ENCODE measurements around the gene ARTN.

ARTN gene, protein sequence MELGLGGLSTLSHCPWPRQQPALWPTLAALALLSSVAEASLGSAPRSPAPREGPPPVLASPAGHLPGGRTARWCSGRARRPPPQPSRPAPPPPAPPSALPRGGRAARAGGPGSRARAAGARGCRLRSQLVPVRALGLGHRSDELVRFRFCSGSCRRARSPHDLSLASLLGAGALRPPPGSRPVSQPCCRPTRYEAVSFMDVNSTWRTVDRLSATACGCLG

DNA sequence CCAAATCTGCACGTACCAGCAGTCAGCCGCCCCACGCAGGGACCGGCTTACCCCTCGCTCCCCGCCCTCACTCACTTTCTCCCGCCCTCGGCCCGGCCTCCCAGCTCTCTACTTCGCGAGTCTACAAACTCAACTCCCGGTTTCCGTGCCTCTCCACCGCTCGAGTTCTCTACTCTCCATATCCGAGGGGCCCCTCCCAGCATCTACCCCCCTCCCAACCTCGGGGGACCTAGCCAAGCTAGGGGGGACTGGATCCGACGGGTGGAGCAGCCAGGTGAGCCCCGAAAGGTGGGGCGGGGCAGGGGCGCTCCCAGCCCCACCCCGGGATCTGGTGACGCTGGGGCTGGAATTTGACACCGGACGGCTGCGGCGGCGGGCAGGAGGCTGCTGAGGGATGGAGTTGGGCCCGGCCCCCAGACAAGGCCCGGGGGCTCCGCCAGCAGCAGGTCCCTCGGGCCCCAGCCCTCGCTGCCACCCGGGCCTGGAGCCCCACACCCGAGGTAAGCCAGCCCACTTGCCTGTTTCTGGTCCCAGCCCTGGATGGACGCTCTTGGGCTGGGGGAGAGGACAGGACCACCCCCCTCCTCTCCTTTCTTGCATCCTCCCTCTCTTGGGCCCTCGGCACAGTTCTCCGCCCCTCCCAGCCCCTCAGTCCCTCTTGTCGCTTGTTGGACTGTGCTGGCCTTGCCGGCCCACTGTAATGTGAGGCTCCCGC is at the start of gene ARTN:
Gene ARTN, plus strand, starts transcription at position 416 of the 715 bp plus-strand sequence. CDS start 1,856 bp downstream, outside the sequence.
- DNase-seq, result no peak

DNA sequence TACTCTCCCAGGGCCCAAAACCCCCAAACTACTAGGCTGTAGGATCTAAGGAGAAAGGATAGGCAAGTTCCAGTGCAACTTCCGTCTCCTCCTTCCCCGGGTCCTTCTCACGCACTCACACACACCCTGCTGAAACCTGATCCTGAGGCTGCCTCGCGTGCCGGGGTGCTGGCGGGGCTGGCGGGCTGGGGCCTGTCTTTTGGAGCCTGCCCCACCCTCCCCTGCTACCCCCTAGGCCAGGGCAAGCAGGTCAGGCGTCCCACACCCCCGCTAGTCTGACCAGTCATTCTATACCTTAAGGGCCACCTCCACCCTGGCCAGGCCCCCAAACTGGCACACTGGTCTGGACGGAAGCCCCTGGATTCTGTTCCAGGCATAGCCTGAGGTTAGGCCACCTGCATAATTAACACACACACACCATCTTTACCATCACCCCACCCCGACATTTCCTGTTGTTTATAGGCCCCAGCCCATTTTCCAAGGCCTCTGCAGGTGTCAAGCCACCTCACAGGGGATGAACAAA is 48.3 kb upstream of the ARTN start:
- DNase-seq, result no peak

DNA sequence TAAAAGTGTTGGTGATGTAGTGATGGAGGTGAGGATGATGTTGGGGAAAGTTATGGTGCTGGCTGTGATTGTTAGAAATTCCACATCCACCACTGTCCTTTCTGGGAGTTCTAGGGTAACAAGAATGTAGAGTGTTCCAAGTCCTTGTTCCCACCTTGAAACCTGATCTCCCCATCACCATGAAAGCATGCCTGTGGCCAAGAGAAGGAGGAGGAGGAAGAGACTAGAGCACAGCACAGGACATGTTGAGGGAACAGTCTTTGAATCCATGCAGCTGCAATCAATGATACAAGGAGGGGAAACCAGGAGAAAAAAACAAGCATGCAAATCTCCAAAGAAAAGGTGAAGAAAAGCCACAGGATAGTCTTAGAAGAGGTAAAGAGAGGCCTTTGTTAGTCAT is 45.9 kb upstream of the ARTN start:
- DNase-seq, result no peak

DNA sequence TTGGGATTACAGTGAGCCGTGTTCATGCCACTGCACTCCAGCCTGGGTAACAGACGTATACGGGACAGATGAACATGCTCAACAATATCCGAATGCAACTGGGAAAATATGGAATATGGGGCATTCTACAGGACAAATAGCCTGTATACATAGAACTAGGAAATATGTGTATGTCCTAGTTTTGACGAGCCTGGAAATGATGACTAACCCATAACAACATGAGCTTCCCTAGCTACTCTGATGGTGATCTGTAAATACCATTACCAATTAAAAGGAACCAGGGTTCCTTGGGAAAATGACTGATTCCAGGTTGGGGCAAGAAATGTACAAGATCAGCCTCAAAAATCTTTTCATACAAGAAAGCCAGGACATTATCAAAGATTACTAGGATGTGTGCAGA is 42.8 kb upstream of the ARTN start:
- DNase-seq, result no peak

DNA sequence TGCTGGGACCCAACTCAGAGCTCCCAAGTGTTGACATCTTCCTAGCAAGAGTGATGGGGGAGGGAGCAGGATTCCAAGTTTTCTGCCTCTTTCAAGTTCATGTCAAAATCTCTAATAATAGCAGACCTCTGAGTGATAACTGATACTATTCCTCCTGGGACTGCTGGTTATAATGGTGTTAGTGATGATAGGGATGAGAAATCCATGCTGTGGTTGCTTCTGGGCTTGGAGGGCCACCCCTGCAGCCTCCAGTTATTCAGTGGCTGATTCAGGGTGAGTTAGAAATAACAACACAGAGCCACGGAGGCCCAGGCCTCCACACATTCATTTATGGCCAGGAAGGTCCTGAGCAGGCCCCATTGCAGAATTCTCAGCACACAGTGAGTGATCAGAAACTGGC is 40.6 kb upstream of the ARTN start:
- no peak for DNase-seq

DNA sequence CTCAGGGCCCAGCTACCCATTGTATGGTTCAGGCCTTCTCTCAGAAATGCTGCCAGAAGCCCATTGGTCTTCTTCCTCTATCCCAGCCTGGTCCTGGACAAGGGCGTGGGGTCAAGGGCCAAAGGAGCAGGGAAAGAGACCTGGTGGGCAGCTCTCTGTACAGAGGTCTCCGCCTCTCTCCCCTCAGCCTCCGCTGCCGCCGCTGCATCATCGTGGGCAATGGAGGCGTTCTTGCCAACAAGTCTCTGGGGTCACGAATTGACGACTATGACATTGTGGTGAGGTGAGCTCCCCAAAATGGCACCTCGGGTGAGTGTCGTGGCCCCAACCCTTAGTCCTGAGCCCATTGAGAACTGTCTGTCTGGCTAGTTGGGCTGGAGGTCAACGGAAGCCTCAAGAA is 34.6 kb upstream of the ARTN start:
- no peak for DNase-seq

DNA sequence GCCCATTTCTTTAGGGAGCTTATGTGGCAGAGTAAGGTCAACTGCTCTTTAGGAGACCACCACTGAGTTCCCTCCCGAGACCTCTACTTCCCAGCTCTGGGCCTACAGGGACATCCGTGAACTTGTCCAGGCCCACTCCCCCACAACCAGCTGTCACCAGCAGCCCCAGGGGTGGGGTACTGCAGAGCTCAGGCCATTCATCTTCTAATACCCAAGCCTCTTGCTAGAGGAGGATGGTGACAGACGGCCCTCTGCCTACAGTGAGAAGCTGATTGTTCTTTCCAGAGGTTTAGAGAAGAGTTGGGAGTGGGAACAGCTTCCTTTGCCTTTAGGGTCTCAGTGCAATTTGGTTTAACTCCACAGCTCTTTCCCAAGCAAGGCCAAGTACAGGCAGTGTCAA is 33.2 kb upstream of the ARTN start:
- DNase-seq, result no peak

DNA sequence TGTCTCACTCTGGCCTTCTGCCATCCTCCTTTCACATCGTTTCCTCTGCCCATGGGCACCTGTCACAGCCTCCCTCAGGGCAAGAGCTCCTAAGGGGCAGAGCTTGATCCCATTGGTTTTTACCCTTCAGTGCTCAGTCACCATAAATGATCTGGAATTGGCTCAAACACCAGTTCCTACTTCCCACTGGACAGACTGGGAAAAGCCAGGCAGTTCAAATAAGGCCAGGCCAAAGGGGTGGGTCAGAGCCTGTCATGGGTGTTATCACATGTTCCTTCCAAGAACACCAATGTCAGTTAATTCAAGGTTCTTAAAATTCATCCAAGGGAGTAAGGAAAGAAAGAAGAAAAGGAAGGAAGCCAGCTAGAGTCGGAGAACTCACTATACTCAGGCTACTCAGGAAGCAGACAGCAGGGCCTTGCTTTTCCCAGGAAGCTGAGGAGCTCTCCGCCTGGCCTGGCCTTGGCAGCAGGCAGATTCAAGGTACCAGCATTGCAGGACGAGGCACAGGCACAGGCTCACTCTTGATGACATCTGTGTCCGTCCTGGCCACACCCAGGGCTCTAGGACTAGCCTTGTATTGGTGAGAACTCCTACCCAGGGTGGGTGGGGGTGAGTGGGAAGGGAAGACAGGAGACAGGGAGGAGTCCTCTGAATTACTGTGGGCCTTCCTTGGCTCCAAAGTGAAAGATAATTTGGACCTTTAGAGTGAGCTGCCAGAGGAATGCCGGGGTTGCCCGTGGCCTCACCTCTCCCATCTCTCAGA is 32.2 kb upstream of the ARTN start:
- DNase-seq, result peak; percentile 27

DNA sequence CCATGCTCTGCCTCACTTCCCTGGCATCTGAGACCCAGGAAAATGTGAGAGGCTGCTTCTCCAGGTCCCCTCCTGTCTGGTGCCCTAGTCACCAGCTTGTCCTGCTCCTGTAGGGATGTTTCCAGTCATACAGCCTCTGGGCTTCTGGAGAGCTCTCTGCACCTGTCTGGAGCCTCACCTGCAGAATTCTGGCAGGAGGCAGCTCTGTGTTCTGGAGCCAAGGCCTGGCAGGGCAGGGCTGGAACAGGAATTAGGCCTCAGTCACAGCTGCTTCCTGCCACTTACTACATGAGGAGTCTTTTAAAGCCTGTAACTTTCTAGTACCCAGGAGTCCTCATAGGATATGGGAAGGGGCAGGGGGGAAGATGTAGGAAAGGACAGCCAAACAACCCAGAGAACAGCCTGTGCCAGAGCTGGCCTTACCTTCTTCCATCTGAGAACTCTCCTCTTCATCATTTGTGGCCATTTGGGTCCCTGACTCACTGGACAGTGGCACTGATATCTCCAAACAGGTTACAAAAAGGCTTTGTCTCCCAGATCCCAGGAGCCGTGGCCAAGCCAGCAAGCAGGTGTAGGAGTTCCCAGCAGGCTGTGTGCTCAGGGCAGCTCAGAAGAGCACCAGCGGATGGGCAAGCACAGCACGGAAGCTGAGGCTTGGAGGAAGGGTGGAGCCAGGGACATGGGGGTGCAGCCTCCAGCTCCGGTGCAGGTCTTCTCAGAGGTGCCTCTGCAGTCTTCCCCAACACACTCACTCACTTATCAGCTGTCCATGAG is 31.4 kb upstream of the ARTN start:
- no peak for DNase-seq

DNA sequence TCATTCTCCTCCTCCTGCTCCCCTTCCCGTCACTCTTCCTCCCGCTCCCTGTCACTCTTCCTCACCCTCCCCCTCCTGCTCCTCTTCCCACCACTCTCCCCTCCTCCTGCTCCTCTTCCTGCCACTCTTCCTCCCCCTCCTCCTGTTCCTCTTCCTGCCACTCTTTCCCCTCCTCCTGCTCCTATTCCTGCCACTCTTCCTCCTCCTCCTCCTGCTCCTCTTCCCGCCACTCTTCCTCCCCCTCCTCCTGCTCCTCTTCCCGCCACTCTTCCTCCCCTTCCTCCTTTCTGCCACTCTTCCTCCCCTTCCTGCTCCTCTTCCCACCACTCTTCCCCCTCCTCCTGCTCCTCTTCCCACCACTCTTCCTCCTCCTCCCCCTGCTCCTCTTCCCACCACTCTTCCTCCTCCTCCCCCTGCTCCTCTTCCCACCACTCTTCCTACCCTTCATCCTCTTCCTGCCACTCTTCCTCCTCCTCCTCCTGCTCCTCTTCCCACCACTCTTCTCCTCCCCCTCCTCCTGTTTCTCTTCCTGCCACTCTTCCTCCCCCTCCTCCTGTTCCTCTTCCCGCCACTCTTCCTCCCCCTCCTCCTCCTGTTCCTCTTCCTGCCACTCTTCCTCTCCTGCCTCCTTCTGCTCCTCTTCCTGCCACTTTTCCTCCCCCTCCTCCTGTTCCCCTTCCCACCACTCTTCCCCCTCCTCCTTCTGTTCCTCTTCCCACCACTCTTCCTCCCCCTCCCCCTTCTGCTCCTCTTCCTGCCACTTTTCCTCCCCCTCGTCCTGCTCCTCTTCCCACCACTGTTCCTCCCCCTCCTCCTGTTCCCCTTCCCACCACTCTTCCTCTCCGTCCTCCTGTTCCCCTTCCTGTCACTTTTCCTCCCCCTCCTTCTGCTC is 28.7 kb upstream of the ARTN start:
- DNase-seq, result no peak

DNA sequence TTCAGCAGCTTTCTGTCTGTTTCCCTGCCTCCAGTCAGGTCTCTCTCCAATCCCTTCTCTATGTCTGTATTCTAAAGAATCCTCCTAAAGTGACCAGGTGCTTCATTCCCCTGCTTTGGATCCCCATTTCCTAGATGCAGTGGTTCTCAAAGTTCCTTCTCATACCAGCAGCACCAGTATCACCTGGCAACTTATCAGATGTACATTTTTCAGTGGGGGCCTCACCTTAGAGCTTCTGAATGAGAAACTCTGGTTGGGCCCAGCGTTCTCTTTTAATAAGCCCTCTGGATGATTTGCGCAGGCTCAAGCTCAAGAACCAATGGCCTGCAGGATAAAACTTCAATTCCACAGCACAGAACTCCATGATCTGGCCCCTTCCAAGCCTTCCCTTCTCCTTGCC is 25.4 kb upstream of the ARTN start:
- DNase-seq, result no peak

DNA sequence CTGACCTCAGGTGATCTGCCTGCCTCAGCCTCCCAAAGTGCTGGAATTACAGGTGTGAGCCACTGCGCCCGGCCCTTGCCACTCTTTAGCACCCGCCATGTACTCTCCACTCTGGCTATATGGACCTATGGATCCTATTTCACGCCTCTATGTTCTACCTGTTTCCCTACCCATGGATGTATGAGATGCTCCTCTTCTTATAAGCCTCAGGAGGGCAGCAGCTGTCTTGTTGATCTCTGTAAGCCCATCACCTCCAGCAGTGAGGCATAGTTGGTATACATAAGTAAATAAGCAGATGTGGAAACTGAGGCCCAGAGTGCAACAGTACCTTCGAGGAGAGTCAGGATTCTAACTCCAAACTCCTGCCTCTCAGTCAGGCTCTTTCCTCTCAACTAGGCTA is 24.7 kb upstream of the ARTN start:
- DNase-seq, result no peak

DNA sequence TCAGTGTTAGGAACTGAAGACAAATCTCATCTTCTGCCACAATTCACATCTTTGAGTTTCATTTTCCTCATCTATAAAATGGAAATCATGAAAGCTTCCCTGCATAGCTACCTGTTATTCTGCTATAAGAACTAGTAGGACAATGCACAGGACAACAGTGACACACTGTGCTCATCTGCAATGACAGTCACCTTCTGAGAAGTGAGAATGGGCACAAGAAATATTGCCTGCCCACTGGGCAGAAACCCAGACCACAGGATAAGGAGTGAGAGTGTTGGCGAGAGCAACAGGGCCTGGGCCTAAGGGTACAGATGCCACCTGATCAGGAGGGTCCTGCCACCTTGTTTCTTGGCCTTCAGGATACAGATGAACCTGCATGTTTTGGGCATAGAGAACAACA is 23.3 kb upstream of the ARTN start:
- no peak for DNase-seq

DNA sequence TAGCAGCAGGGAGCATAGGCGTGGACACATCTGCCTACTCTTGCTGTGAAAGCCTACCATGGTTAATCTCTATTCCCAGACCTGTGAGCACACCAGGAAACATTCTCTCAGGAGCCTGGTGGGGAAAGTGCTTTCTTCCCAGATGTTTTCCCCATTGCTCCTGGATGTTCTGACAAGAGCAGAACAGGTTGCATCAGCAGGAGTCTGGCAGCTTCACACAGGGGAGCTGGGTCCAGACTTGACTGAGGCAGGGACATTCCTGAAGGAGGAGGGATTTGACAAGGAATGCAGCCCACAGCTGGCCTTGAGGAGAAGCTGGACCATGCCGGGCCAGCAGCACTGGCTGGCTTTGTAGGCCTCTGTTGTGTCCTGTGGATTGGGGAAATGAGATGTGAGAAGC is 21.0 kb upstream of the ARTN start:
- DNase-seq, result no peak

DNA sequence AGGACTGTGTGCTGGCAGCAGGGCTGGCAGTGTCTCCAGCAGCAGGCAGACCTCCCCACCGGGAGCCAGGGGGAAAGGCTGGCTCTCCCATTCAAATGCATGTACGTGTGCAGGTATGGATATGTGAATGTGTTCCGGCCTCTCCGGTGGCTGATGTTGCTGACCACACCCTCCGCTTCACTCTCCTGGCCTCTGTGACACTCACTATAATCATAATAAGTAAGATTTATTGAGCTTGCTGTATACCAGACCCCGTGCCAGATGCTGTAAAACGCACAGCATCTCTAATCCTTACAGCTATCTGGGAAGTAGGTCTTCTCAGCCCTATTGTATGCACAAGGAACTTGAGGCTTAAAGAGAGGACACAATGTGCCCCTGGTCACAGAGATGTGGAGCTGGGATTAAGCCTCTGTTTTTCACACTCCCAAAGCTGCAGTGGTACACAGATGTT is 20.5 kb upstream of the ARTN start:
- DNase-seq, result no peak

DNA sequence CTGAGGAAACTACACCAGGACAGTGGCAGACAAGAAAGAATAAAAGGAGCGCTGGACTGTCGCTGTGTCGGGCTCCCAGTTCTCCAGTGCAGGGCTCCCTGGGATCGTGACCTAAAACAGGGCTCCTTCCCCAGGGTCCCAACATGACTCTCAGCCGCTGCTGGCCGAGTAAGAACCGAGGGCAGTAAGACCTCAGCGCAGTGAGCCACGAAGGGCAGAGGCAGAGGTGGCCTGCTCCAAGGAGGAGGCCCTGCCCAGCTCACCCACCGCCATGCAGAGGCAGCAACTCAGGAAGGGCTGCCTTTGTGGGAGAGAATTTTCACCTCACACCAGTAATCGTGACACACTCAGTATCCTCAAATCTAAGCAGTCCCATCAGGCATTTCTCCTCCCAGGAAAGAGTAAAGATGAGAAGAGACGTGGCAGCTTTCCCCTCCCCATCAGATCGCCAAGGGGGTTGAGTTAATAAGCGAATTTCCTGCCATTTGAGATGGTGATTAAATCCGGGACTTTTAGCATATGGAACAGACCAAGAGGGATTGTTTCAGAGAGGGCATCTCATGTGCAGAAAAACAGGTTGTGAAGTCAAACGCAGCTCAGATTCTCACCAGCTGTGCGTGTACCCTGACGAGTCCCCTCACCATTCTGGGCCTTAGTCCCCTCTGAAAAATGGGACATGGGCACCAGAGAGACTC is 19.8 kb upstream of the ARTN start:
- DNase-seq, result no peak

DNA sequence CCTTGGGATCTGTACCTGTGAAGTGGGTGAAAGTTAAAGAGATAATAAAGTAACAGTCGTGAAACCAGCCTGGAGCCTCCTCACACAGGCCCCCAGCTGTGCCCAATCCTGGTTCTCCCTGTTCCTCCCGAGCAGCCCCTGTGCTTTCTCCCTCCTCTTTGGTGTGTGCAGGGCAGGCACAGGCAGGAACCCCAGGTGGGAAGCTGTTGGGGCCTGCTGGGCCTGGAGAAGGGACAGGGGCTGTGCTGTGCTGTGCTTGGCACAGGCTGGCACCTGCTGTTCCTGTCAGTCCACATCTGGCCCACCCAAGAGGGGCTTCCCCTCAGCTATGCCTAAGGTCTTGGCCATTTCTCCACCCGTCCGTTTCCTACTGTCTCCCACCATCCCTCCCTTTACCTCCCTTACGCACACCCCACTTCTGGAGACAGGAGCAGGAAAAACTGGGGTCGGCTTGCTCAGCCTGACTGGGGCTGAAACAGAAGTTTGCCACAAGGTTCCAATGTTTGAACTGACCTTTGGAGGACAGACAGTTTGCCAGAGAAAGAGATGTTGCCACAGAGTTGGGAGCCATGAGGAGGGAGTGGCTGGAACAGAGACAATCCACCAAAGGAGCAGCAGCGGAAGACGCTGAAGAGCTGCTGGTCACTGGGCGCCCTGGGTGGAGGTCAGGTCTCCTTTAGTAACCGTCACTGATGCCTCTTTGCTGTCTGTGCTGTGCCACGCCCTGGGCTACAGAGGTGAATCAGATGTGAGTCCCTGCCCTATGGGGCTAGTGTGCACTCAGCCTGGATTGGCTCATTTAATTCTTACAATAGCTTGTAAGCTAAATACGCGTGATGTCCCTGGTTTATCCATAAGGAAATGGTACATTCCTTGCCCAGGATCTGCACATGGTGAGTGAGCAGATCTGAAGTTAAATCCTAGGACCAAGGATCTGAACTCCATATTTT is 18.8 kb upstream of the ARTN start:
- DNase-seq, result no peak

DNA sequence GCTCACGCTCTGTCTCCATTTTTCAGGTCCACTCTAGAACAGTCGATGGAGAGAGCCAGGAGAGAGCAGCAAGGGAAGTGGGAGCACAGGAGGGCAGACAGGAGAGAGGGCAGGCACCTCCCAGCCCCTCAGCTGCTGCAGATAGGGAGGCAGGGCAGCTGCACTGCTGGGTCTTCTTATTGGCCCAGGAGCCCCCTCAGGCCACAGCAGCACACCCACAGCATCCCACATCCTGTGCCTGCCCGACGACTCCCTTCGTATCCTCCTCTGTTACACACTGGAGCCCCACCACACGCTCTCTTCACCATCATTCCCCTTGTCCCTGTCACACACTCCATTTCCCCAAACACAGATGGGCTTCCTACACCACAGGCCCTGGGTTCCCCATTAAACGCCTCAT is 13.7 kb upstream of the ARTN start:
- DNase-seq, result no peak

DNA sequence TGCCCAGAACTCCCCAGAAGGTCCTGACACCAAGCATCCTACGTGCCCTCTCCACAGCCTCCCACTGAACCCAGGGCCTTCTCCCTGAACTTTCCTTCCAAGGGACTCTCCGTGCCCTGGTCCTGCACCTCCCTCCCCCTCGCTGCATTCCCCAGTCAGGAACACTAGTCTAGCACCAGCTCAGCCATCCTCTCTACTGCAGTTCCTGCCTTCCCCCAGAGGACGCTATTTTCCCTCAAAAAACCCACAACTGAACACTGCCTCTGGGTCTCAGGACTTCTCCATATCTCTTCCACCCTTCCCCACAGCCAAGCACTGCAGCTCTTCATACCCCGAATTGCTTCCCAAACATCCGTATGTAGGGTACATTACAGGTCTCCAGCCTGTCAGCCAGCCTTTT is 12.6 kb upstream of the ARTN start:
- DNase-seq, result no peak

DNA sequence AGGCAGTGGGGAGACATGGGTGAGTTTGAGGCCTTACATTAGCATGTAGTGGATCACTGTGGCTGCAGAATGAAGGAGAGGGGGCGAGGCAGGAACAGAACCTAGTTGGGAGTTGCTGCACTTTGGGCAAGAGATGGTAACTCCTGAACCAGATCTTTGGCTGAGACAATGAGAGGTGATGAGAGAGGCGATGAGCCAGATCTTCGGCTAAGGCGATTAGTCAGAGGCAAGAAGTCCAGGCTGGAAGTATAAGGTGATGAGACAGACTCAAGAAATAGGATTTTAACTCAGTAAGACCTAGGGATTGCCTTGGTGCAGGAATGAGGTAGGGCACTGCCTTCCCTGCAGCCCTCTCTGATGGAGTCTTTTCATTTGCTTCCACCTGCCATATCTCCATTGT is 9.1 kb upstream of the ARTN start:
- DNase-seq, result no peak

Data from hematopoietic multipotent progenitor cell treated with erythropoietin and hydrocortisone succinate and interleukin-3 and kit ligand, for 8 days (in vitro differentiated cells).